Measurements from ENCODE around the gene CRAMP1.

The CRAMP1 gene

GRCh38 chr16:1615761-1616160 lies 3.6 kb downstream of the CRAMP1 start:
- Histone ChIP-seq H3K27ac (replicated peaks) (no peak overlapping the region), H3K4me3 (replicated peaks; ENCODE audit: insufficient read depth, low read length) (no peak overlapping the region), H3K27me3 (ENCODE audit: insufficient read depth, poor library complexity, severe bottlenecking) (no peaks in the 10 kb centered on the region)
- no peak for DNase-seq (ENCODE audit: low read depth in 1 of 2, low spot score in 1 of 2)
- no peak for TF ChIP-seq POLR2AphosphoS5 (IDR thresholded peaks at IDR 0.05; ENCODE audit: low read depth)
- TF ChIP-seq SPI1 (IDR thresholded peaks at IDR 0.05; ENCODE audit: borderline replicate concordance, low read depth), result no peak
- TF ChIP-seq REST (IDR thresholded peaks at IDR 0.05; ENCODE audit: insufficient replicate concordance, low read depth), result no peak
- TF ChIP-seq GABPA (IDR thresholded peaks at IDR 0.05; ENCODE audit: low read depth), result no peak
- no peak for TF ChIP-seq CTCF (IDR thresholded peaks at IDR 0.05; ENCODE audit: insufficient read depth, low read length)

GRCh38 chr16:1619976-1620375 lies 7.8 kb downstream of the CRAMP1 start:
- Histone ChIP-seq H3K4me3 (replicated peaks; ENCODE audit: insufficient read depth, low read length) (no peak overlapping the region), H3K27ac (replicated peaks) (no peak overlapping the region), H3K27me3 (ENCODE audit: insufficient read depth, poor library complexity, severe bottlenecking) (no peaks in the 10 kb centered on the region)
- DNase-seq (ENCODE audit: low read depth in 1 of 2, low spot score in 1 of 2), result no peak
- TF ChIP-seq CTCF (IDR thresholded peaks at IDR 0.05; ENCODE audit: insufficient read depth, low read length), result no peak
- TF ChIP-seq POLR2AphosphoS5 (IDR thresholded peaks at IDR 0.05; ENCODE audit: low read depth), result no peak
- TF ChIP-seq GABPA (IDR thresholded peaks at IDR 0.05; ENCODE audit: low read depth), result no peak
- no peak for TF ChIP-seq SPI1 (IDR thresholded peaks at IDR 0.05; ENCODE audit: borderline replicate concordance, low read depth)
- no peak for TF ChIP-seq REST (IDR thresholded peaks at IDR 0.05; ENCODE audit: insufficient replicate concordance, low read depth)

- H3K27me3 ChIP-seq (ENCODE audit: insufficient read depth, poor library complexity, severe bottlenecking), result no peaks in the 10 kb centered on the region
- no peak for TF ChIP-seq REST (IDR thresholded peaks at IDR 0.05; ENCODE audit: insufficient replicate concordance, low read depth)
- TF ChIP-seq POLR2AphosphoS5 (IDR thresholded peaks at IDR 0.05; ENCODE audit: low read depth), result no peak
- no peak for TF ChIP-seq GABPA (IDR thresholded peaks at IDR 0.05; ENCODE audit: low read depth)
- no peak for TF ChIP-seq SPI1 (IDR thresholded peaks at IDR 0.05; ENCODE audit: borderline replicate concordance, low read depth)
- no peak for TF ChIP-seq CTCF (IDR thresholded peaks at IDR 0.05; ENCODE audit: insufficient read depth, low read length)
- no peak for DNase-seq (ENCODE audit: low read depth in 1 of 2, low spot score in 1 of 2)
- no peak overlapping the region for H3K27ac ChIP-seq (replicated peaks)
- H3K4me3 ChIP-seq (replicated peaks; ENCODE audit: insufficient read depth, low read length), result no peak overlapping the region
Observed at GRCh38 chr16:1620391-1620790, 8.2 kb downstream of the CRAMP1 start.

Data from HL-60 (cell line).